Muscle layer of colon (tissue), 2 donors: ENCODE measurements around the gene ADGRG3.

Experiments used
- H3K27ac ChIP-seq: one replicate; pipeline ENCODE4 v1.7.0; 2013; ENCODE audit warnings: low read depth, mild to moderate bottlenecking, low read length, moderate library complexity
- H3K27me3 ChIP-seq, 2 donors: one replicate each; pipeline ENCODE4 v1.7.0; 2013; ENCODE audit warnings: low read length in 2 of 2, mild to moderate bottlenecking in 2 of 2; ENCODE audit not compliant: insufficient read depth in 2 of 2, control insufficient read depth in 1 of 2
- H3K36me3 ChIP-seq: one replicate; pipeline ENCODE4 v1.7.0; 2013; ENCODE audit warnings: mild to moderate bottlenecking, low read length; ENCODE audit not compliant: insufficient read depth
- H3K4me1 ChIP-seq: one replicate; pipeline ENCODE4 v1.7.0; 2013; ENCODE audit warnings: mild to moderate bottlenecking, low read length; ENCODE audit not compliant: insufficient read depth
- H3K4me3 ChIP-seq, 2 donors: one replicate each; pipeline ENCODE4 v1.7.0; 2013; ENCODE audit warnings: low read length in 2 of 2, low read depth in 1 of 2, mild to moderate bottlenecking in 1 of 2, moderate library complexity in 1 of 2
- H3K9ac ChIP-seq: one replicate; pipeline ENCODE4 v1.7.0; 2013; ENCODE audit warnings: low read length
- H3K9me3 ChIP-seq: one replicate; pipeline ENCODE4 v1.7.0; 2013; ENCODE audit warnings: mild to moderate bottlenecking, low read length
- donor health status: abdominal sarcoma.
- donor health status: Adenocarcinoma of cecum.

ADGRG3 gene, protein sequence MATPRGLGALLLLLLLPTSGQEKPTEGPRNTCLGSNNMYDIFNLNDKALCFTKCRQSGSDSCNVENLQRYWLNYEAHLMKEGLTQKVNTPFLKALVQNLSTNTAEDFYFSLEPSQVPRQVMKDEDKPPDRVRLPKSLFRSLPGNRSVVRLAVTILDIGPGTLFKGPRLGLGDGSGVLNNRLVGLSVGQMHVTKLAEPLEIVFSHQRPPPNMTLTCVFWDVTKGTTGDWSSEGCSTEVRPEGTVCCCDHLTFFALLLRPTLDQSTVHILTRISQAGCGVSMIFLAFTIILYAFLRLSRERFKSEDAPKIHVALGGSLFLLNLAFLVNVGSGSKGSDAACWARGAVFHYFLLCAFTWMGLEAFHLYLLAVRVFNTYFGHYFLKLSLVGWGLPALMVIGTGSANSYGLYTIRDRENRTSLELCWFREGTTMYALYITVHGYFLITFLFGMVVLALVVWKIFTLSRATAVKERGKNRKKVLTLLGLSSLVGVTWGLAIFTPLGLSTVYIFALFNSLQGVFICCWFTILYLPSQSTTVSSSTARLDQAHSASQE

DNA sequence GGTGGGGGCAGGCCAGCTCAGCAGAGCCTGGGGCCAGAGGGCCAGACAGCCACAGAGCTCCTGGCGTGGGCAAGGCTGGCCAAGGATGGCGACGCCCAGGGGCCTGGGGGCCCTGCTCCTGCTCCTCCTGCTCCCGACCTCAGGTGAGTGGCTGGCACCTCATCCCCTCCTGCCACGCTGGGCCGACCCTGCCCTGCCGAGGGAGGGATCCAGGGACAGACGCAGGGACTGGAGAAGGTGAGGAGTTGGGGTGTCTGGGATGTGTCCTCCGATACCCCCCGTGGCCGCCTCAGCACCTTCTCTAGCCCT is at the start of gene ADGRG3:
TSS of gene ADGRG3 (plus strand) at position 44 of the 309 bp plus-strand sequence. CDS start at position 86, 42 bp downstream.
- Histone ChIP-seq H3K4me1 (no peaks in the 10 kb centered on the region), H3K27ac (no peak within 1 kb of the TSS), H3K36me3 (no peaks in the 10 kb centered on the region), H3K4me3 (no peak within 1 kb of the TSS), H3K27me3 (peaks cover 0 to 4% of the 10 kb centered on the region in 2 donors), H3K9ac (no peak within 1 kb of the TSS), H3K9me3 (no peaks in the 10 kb centered on the region)

DNA sequence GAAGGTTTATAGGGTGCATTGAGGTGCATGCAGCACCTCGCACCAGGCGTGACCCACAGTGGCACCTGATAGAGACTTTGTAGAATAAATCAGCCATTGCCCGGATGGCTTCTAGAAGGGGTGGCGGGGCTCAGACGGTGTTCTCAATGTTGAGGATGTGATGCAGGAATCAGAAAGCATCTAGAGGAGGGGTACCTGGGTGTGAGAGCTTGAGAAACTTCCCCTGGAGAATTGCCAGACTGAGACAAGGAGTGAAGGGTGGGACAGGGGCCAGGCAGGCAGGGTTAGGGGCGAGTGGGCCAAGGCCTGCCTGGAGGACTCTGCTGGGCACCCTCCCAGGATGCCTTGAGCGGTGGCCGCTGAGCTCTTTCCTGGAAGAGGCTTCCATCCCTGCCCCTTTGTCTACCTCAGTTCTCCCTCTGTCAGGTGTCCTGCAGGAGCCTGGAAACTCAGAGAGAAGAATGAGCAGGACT is 48.9 kb upstream of the ADGRG3 start:
- Histone ChIP-seq H3K27ac (no peak overlapping the region), H3K36me3 (no peaks in the 10 kb centered on the region), H3K4me1 (no peaks in the 10 kb centered on the region), H3K9me3 (no peaks in the 10 kb centered on the region), H3K4me3 (no peak overlapping the region), H3K9ac (no peak overlapping the region), H3K27me3 (no peaks in the 10 kb centered on the region)

DNA sequence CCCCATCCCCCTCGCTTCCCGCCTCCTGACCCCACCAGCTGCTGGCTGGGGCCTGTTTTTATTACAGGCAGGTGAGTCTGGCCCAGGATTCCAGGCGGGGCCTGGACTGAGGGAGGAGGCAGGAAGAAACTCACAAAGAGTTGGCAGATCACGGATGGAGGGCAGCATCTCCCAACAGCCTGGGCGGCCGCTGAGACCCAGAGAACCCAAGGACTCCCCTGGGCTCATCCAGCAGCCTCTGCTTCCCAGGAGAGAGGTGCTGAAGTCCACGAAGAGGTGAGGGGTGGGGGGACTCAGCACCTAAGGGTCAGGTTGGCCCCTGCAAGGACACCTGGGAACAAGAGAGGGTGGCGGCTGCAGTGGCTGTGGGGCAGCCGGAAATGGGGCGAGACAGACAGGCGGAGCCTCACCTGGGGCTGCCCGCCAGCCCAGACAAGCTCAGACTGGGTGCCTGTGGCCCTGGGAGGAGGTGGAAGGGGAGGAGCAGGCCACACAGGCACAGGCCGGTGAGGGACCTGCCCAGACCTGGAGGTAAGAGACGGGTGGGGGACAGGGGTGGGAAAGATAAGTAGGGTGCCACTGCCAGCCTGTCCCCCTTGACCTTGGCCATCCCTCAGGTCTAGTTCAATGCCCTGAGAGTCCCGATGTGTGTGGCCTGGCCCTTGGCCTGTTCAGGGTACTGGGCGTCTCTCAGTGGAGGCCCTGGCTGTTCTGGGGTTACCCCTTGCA is 48.3 kb upstream of the ADGRG3 start:
- H3K36me3 ChIP-seq = no peaks in the 10 kb centered on the region
- H3K27me3 ChIP-seq = no peaks in the 10 kb centered on the region
- H3K4me1 ChIP-seq = no peaks in the 10 kb centered on the region
- H3K4me3 ChIP-seq = no peak overlapping the region
- no peak overlapping the region for H3K9ac ChIP-seq
- no peaks in the 10 kb centered on the region for H3K9me3 ChIP-seq
- no peak overlapping the region for H3K27ac ChIP-seq

DNA sequence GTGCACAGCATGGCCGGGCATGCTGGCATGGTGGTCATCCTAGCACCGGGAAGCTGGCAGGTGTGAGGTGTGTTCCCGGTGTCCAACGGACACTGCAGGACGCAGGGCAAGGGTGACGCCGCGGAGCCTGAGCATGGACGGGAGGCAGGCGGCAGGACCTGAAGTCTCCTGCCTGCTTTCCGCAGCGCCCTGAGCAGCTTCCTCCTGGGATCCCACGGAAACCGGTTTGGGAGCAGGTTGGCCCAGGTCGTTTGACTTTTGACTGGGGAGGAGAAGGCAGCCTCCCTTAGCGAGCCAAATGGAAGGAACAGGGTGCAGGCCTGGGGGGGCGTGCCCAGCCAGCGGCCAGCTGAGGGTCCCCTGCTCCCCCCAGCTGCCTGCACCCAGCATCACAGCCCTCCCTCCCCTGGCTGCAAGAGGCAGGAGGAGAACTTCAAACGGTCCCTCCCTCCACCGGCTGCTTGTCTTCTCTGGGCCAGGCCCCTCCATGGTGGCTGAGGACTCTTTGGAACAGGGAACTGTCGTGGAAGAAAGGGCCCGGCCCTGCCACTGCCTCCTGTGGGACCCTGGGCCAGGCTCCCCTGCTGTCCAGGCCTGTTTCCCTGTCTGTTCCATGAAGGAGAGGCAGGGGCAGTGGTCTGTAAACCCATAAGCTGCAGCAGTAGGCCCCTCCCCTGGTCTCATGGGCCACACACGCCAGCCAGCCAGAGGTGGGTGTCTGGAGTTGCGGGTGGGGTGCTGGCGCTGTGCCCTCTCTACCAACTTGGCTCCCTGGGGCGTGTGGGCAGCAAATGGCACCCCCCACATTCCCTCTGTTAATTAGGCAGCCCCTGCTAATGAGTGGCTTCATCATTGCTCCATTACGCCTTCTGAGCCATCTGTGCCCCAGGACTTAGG is 47.5 kb upstream of the ADGRG3 start:
- Histone ChIP-seq H3K9ac (no peak overlapping the region), H3K9me3 (no peaks in the 10 kb centered on the region), H3K4me3 (no peak overlapping the region), H3K4me1 (no peaks in the 10 kb centered on the region), H3K27me3 (no peaks in the 10 kb centered on the region), H3K27ac (no peak overlapping the region), H3K36me3 (no peaks in the 10 kb centered on the region)

DNA sequence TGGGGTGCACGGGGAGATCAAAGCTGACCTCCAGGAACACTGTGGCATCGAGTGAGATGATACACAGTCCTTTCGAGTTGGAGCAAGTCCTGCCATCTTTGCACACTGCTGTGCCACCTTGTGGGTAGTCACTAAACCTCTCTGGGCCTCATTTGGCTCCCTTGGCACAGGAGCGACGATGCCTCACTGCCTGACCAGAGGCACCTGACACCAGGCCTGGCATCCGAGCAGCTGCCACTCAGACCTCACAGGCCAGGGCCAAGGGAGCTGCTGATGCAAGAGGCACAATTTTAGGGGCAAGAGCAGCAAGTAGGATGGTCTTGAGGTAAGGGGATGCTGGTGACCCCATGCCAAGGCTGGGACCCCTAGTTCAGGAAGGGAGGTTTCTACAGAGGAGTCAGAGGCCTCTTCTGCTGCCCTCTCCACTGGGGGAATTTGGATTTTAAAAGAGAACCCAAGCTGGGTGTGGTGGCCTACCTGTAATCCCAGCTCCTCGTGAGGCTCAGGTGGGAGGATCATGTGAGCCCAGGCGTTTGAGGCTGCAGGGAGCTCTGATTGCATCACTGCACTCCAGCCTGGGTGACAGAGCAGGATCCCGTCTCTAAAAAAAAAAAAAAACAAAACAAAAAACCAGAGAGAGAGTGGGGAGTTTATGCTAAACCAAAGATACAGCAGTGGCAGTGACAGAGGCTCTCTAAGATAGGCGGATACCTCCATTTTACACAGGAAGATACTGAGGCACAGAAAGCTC is 46.4 kb upstream of the ADGRG3 start:
- Histone ChIP-seq H3K9me3 (no peaks in the 10 kb centered on the region), H3K4me1 (no peaks in the 10 kb centered on the region), H3K9ac (no peak overlapping the region), H3K27ac (no peak overlapping the region), H3K36me3 (no peaks in the 10 kb centered on the region), H3K4me3 (no peak overlapping the region), H3K27me3 (no peaks in the 10 kb centered on the region)

DNA sequence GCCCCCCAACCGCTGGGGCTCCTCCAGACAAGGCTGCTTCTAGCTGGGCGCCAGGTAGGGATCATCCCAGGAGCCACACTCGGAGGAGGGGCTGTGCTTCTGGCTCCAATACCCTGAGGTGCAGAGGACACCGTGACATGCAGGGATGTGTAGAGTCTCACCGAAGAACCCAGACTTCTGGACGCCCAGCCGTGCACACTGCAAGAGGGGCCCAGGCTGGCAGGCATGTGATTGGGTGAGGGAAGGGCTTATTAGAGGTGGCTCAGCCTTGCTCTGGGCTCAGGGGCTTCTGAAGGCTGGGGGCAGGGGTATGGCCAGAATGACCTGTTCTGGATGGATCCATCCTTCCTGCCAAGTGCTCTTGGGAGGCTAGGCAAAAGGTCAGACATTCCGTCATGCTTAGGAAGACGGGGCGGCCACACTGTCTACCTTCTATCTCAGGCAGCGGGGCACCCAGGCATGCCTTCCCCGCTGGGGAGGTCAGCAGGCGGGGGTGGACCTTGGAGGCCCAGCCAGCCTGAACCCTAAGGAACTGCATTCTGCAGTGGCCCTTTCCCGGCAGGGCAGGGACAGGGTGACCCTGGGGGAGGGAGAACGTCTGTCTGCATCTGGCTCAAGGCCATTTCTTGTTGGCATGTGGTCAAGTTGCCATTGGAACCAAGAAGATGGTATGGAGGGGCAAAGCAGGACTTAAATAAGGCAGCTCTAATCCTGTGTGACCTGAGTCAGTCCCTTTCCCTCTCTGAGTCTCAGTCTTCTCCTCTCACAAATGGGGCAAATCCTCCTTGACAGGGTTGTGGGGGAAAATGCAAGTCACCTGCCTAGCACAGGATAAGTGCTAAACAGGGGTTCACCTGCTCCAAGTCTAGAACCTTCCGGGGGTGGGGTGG is 45.5 kb upstream of the ADGRG3 start:
- no peak overlapping the region for H3K4me3 ChIP-seq
- H3K27ac ChIP-seq = no peak overlapping the region
- no peaks in the 10 kb centered on the region for H3K9me3 ChIP-seq
- no peaks in the 10 kb centered on the region for H3K4me1 ChIP-seq
- no peak overlapping the region for H3K9ac ChIP-seq
- no peaks in the 10 kb centered on the region for H3K36me3 ChIP-seq
- no peaks in the 10 kb centered on the region for H3K27me3 ChIP-seq

DNA sequence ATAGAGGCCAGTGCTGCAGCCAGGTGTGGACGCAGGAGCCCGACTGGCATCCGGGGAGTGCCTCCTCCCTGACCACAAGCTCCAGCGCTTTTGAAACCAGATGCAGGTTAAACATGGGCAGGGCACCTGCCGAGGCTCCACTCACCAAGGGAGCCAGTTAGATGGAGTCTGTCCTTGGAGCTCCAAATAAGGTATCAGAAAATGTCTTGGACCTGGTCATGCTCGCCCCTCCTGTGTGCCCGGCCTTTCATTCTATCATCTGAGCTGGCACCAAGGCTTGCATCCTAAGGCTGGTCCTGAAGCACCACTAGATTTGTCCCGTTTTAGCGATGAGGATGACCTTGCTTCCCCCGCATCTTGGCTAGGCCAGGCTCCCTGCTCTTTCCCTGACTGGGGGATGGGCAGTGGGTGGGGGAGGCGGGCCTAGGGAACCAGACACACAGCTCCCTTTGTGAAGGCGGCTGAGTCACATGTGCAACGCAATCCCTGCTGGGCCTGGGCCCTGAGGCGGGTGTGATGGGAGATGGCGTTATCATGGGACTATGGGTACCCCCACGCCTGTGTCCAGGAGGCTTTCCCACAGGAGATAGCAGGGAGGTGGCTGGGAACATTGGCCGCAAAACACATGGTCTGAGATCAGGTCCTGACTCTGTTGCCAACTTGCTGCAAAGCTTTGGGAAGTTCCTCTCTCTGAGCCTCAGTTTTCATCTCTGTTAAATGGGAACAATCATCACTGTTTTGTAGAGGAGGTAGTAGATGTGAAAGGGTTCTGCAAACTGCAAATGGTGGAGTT is 44.7 kb upstream of the ADGRG3 start:
- H3K4me3 ChIP-seq = no peak overlapping the region
- H3K27me3 ChIP-seq = peaks cover 3 to 7% of the 10 kb centered on the region in 2 donors
- no peaks in the 10 kb centered on the region for H3K9me3 ChIP-seq
- H3K27ac ChIP-seq = no peak overlapping the region
- no peaks in the 10 kb centered on the region for H3K36me3 ChIP-seq
- H3K9ac ChIP-seq = no peak overlapping the region
- H3K4me1 ChIP-seq = no peaks in the 10 kb centered on the region

DNA sequence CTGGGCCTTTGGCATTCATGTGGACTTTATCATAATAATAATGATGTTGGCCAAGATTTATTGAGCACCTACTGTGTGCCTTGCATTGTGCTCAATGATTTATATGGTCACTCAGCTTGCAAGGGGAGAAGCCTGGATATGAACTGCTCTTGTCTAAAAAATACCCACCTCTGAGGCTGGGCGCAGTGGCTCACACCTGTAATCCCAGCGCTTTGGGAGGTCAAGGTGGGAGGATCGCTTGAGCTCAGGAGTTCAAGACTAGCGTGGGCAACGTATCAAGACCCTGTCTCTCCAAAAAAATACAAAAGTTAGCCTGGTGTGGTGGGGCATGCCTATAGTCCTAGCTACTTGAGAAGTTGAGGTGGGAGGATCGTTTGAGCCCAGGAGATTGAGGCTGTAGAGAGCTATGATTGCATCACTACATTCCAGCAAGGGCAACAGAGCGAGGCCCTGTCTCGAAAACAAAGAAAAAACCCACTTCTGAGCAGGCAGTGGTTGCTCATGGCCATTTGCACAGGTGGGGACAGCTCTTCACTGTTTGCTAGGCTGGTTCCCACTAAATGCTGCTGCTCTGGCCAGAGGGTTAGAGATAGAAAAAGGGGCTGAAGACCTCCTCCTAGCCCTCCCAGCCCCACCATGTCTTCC is 43.9 kb upstream of the ADGRG3 start:
- Histone ChIP-seq H3K9ac (no peak overlapping the region), H3K27me3 (peaks cover 8 to 14% of the 10 kb centered on the region in 2 donors), H3K4me1 (no peaks in the 10 kb centered on the region), H3K9me3 (no peaks in the 10 kb centered on the region), H3K27ac (no peak overlapping the region), H3K4me3 (no peak overlapping the region), H3K36me3 (no peaks in the 10 kb centered on the region)

DNA sequence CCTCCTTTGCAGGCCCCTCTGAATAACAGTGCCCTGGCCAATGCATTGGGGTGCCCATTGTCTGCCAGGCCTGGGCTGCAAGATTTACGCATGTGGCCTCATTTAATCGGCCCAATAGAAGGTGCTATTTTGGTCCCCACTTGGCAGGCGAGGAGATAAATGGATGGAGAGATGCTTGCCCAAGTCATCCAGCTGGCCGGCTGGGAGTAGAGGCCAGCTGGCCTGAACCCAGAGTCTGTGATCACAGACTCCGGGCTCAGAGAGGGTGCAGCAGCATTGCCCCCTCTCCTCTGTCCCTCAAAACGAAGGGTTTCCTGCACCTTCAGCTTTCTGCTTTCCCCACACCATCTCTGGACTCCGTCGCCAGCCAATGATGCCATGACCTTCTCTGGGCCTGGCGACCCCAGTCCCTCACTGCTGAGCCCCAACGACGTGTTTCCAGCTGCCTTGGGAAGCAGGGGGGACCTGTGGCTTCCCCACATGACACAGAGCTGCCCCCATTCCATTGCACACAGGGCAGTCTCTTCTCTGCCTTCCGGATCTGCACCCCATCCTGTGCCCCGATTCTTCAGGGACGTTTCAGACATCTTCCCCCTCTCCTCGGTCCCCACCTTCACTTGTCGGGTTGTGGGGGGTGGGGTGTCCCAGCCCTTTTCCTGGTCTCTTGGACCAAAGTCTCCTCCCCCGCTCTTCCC is 43.2 kb upstream of the ADGRG3 start:
- Histone ChIP-seq H3K4me1 (no peaks in the 10 kb centered on the region), H3K4me3 (no peak overlapping the region), H3K36me3 (no peaks in the 10 kb centered on the region), H3K9ac (no peak overlapping the region), H3K9me3 (no peaks in the 10 kb centered on the region), H3K27ac (no peak overlapping the region), H3K27me3 (peaks cover 8 to 22% of the 10 kb centered on the region in 2 donors)
